Chondrocyte (in vitro differentiated cells): ENCODE results near the gene PYDC1. TPM values are rescaled to one million over a fixed set of nuclear protein-coding genes. Genes with fewer than 3 reads are reported as not detected.

ENCODE experiments used
- DNase-seq: peaks from one replicate; pipeline ENCODE4 v3.0.0; 2021; ENCODE audit warnings: mixed read lengths, low spot score
- H3K27ac Mint-ChIP-seq: one replicate; pipeline ENCODE4 v1.8.0; 2021; ENCODE audit warnings: mild to moderate bottlenecking, moderate library complexity, mixed read lengths; ENCODE audit not compliant: unreplicated experiment
- H3K27me3 Mint-ChIP-seq: 2 replicates; pipeline ENCODE4 v1.8.0; 2021; ENCODE audit warnings: low read depth, mixed read lengths
- H3K36me3 Mint-ChIP-seq: 2 replicates; pipeline ENCODE4 v1.8.0; 2021; ENCODE audit warnings: low read depth, mixed read lengths
- H3K4me1 Mint-ChIP-seq: 2 replicates; pipeline ENCODE4 v1.8.0; 2021; ENCODE audit warnings: low read depth, mild to moderate bottlenecking, mixed read lengths
- H3K4me3 Mint-ChIP-seq: one replicate; pipeline ENCODE4 v1.8.0; 2021; ENCODE audit warnings: mild to moderate bottlenecking, moderate library complexity, mixed read lengths; ENCODE audit not compliant: unreplicated experiment
- H3K9me3 Mint-ChIP-seq: 2 replicates; pipeline ENCODE4 v1.8.0; 2021; ENCODE audit warnings: low read depth, mixed read lengths
- total RNA-seq: library from RNA; stranded (reverse); gene quantifications from 3 replicates; pipeline ENCODE4 v1.2.1, GENCODE V29; 2021
- TF ChIP-seq, protein P1 (sequence below): fragments of 200-600 bp; sonication (generic); IDR thresholded peaks from 2 replicates; pipeline ENCODE4 v1.5.0; 2021; ENCODE audit warnings: antibody characterized with exemption, mild to moderate bottlenecking, moderate library complexity

Gene PYDC1
- total RNA-seq, 1 donor from 2014 or later: not detected

DNA sequence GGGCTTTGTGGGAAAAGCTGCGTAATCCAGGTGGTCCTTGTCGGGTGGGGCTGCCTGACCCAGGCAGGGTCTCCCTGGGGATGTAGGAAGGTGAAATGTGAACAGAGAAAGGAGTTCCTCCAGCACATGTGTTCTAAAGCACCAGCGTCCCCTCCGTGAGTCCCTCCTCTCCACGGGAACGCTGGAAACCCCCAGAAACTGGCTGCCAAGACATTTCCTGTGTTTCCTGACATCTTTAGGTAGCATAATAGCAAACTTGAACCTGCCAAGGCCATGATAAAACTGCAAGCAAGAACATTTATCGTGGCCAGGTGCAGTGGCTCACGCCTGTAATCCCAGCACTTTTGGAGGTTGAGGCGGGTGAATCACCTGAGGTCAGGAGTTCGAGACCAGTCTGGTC lies 12.6 kb upstream of the PYDC1 start:
- no peak overlapping the region for H3K4me3 Mint-ChIP-seq
- no peaks in the 10 kb centered on the region for H3K4me1 Mint-ChIP-seq
- no peak overlapping the region for H3K27ac Mint-ChIP-seq
- H3K27me3 Mint-ChIP-seq: peaks cover 3% of the 10 kb centered on the region
- TF ChIP-seq, protein P1, sequence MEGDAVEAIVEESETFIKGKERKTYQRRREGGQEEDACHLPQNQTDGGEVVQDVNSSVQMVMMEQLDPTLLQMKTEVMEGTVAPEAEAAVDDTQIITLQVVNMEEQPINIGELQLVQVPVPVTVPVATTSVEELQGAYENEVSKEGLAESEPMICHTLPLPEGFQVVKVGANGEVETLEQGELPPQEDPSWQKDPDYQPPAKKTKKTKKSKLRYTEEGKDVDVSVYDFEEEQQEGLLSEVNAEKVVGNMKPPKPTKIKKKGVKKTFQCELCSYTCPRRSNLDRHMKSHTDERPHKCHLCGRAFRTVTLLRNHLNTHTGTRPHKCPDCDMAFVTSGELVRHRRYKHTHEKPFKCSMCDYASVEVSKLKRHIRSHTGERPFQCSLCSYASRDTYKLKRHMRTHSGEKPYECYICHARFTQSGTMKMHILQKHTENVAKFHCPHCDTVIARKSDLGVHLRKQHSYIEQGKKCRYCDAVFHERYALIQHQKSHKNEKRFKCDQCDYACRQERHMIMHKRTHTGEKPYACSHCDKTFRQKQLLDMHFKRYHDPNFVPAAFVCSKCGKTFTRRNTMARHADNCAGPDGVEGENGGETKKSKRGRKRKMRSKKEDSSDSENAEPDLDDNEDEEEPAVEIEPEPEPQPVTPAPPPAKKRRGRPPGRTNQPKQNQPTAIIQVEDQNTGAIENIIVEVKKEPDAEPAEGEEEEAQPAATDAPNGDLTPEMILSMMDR: no peak
- H3K36me3 Mint-ChIP-seq: no peaks in the 10 kb centered on the region
- peaks cover 5% of the 10 kb centered on the region for H3K9me3 Mint-ChIP-seq
- no peak for DNase-seq

DNA sequence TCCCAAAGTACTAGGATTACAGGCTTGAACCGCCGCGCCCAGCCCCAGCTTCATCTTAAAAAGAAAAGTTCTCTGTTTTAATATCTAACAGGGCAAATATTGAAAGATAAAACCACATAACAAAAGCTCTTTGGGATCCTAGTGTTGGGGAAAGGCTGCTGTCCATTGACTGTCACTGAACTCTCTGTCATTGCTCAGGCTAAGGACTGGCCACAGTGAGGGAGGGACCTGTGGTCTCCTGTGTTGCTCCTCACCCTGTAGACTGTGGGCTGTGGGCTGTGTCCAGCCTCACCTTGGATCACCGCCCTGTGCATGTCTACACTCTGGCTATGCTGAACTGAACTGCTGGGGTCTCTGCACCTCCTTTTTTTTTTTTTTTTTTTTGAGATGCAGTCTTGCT lies 11.3 kb upstream of the PYDC1 start:
- no peak for DNase-seq
- TF ChIP-seq, protein P1: no peak
- Mint-ChIP-seq H3K36me3 (no peaks in the 10 kb centered on the region), H3K4me3 (no peak overlapping the region), H3K9me3 (no peaks in the 10 kb centered on the region), H3K4me1 (no peaks in the 10 kb centered on the region), H3K27ac (no peak overlapping the region), H3K27me3 (peaks cover 3% of the 10 kb centered on the region)

DNA sequence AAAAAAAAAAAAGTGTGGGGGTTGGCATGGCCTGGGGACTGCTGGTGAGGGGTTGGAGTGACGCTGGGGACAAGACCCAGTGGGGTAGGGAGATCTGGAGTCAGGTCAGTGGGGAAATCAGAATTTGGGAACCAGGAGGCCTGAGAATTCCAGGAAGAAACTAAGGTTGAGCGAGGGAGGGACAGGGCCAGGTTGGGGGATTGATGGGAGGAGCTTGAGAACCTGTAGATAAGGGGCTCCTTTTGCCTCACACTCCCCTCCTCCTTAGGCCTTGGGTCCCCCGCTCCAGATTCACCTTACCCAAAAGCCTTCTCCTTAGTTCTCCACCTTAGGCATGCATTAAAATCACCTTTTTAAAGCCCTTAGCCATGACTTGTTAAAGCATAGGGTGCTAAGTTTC lies 8.3 kb upstream of the PYDC1 start:
- Mint-ChIP-seq H3K27me3 (peaks cover 18% of the 10 kb centered on the region), H3K27ac (no peak overlapping the region), H3K9me3 (no peaks in the 10 kb centered on the region), H3K36me3 (no peaks in the 10 kb centered on the region), H3K4me3 (no peak overlapping the region), H3K4me1 (no peaks in the 10 kb centered on the region)
- TF ChIP-seq, protein P1: no peak
- DNase-seq: no peak

DNA sequence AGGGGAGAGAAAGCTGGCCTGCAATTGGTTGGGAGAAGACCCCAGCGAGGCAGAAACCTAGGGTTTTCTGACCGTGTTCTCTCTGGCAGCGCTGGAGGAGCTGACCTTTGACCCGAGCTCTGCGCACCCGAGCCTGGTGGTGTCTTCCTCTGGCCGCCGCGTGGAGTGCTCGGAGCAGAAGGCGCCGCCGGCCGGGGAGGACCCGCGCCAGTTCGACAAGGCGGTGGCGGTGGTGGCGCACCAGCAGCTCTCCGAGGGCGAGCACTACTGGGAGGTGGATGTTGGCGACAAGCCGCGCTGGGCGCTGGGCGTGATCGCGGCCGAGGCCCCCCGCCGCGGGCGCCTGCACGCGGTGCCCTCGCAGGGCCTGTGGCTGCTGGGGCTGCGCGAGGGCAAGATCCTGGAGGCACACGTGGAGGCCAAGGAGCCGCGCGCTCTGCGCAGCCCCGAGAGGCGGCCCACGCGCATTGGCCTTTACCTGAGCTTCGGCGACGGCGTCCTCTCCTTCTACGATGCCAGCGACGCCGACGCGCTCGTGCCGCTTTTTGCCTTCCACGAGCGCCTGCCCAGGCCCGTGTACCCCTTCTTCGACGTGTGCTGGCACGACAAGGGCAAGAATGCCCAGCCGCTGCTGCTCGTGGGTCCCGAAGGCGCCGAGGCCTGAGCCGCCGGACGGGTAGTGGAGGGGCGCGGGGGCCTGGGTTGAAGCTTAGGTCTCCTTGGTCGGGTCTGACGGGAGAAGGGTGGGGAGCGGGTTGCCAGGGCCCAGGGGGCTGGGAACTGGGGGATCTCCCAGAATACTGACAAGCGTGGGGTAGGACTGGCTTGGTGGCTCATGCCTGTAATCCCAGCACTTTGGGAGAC lies 7.4 kb upstream of the PYDC1 start:
- Mint-ChIP-seq H3K4me3 (no peak overlapping the region), H3K36me3 (no peaks in the 10 kb centered on the region)
- TF ChIP-seq, protein P1: no peak

DNA sequence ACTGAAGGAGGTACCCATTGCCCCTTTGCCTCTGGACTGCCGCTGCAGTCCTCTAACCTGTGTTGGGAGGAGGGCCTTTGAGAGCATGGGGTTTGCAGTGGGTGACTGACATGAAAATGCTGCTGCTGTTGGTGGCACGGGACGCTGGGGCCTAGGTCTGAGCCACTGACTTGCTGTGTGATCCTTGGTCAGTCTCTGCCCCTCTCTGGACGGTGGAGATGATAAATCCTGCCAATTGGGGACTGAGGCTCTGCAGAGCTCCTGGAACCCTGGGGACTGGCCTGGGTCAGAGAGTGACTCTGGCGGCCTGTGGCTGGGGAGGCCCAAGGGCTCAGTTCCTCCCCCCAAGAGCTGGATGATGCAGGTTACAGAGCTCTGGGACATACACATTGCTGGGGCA lies 6.1 kb upstream of the PYDC1 start:
- no peak for DNase-seq
- Mint-ChIP-seq H3K36me3 (no peaks in the 10 kb centered on the region), H3K4me1 (no peaks in the 10 kb centered on the region), H3K27ac (no peak overlapping the region), H3K4me3 (no peak overlapping the region), H3K27me3 (peaks cover 25% of the 10 kb centered on the region), H3K9me3 (no peaks in the 10 kb centered on the region)
- TF ChIP-seq, protein P1: no peak

More for the DNA sequence above, 7.4 kb upstream of the PYDC1 start:
- no peak for DNase-seq
- H3K4me1 Mint-ChIP-seq: no peaks in the 10 kb centered on the region
- H3K9me3 Mint-ChIP-seq: no peaks in the 10 kb centered on the region
- no peak overlapping the region for H3K27ac Mint-ChIP-seq
- peaks cover 18% of the 10 kb centered on the region for H3K27me3 Mint-ChIP-seq
